Panc1 (cell line): ENCODE data around the gene SLC25A15.

Source experiments
- TF ChIP-seq, protein P1 (sequence below), 2 experiments: IDR thresholded peaks; 2 replicates each; pipeline ENCODE4 v1.6.1; 2011 to 2012; ENCODE audit warnings: low read depth in 2 of 2, control low read depth in 1 of 2, low read length in 1 of 2, mild to moderate bottlenecking in 1 of 2, moderate library complexity in 1 of 2; ENCODE audit not compliant: insufficient read depth in 1 of 2
- TF ChIP-seq, protein P2 (sequence below): fragments of 450-650 bp; IDR thresholded peaks from 2 replicates; pipeline ENCODE4 v1.5.1; 2017; ENCODE audit warnings: mild to moderate bottlenecking

DNA sequence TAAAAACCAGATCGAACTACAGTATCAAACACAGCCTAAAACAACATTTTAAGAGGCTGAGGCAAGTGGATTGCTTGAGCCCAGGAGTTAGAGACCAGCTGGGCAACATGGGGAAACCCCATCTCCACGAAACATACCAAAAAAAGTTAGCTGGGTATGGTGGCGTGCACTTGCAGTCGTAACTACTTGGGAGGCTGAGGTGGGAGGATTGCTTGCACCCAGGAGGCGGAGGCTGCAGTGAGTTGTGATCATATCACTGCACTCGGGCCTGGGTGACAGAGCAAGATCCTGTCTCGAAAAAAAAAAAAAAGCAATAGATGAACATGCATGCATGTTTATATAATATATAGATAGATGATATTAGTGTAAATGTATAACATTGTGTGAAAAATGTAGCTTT lies 13.2 kb upstream of the SLC25A15 start:
- TF ChIP-seq, protein P1, sequence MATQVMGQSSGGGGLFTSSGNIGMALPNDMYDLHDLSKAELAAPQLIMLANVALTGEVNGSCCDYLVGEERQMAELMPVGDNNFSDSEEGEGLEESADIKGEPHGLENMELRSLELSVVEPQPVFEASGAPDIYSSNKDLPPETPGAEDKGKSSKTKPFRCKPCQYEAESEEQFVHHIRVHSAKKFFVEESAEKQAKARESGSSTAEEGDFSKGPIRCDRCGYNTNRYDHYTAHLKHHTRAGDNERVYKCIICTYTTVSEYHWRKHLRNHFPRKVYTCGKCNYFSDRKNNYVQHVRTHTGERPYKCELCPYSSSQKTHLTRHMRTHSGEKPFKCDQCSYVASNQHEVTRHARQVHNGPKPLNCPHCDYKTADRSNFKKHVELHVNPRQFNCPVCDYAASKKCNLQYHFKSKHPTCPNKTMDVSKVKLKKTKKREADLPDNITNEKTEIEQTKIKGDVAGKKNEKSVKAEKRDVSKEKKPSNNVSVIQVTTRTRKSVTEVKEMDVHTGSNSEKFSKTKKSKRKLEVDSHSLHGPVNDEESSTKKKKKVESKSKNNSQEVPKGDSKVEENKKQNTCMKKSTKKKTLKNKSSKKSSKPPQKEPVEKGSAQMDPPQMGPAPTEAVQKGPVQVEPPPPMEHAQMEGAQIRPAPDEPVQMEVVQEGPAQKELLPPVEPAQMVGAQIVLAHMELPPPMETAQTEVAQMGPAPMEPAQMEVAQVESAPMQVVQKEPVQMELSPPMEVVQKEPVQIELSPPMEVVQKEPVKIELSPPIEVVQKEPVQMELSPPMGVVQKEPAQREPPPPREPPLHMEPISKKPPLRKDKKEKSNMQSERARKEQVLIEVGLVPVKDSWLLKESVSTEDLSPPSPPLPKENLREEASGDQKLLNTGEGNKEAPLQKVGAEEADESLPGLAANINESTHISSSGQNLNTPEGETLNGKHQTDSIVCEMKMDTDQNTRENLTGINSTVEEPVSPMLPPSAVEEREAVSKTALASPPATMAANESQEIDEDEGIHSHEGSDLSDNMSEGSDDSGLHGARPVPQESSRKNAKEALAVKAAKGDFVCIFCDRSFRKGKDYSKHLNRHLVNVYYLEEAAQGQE (IDR thresholded peaks at IDR 0.05; ENCODE audit: insufficient read depth in 1 of 2, low read depth in 2 of 2, low read length in 1 of 2): no peak
- TF ChIP-seq, protein P2, sequence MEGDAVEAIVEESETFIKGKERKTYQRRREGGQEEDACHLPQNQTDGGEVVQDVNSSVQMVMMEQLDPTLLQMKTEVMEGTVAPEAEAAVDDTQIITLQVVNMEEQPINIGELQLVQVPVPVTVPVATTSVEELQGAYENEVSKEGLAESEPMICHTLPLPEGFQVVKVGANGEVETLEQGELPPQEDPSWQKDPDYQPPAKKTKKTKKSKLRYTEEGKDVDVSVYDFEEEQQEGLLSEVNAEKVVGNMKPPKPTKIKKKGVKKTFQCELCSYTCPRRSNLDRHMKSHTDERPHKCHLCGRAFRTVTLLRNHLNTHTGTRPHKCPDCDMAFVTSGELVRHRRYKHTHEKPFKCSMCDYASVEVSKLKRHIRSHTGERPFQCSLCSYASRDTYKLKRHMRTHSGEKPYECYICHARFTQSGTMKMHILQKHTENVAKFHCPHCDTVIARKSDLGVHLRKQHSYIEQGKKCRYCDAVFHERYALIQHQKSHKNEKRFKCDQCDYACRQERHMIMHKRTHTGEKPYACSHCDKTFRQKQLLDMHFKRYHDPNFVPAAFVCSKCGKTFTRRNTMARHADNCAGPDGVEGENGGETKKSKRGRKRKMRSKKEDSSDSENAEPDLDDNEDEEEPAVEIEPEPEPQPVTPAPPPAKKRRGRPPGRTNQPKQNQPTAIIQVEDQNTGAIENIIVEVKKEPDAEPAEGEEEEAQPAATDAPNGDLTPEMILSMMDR: no peak
